K562 (cell line): ENCODE results near the gene TRIO. TPM values are rescaled to one million over a fixed set of nuclear protein-coding genes. Genes with fewer than 3 reads are reported as not detected.

Source experiments
- ATAC-seq: fragments of 200-7000 bp; cut with Tn5 transposase; 3 replicates; pipeline ENCODE4 v1.9.1; 2020; ENCODE audit warnings: moderate library complexity
- BruUV-seq: library from RNA; stranded (reverse); fragments of 400-500 nt; replicated peaks from 2 replicates; lab custom pipeline; 2021; lab: Mats Ljungman, UMichigan
- CTCF ChIA-PET: fragments of 300-600 bp; formaldehyde crosslinking; extraction: SDS; loops from one replicate; lab custom pipeline; 2021; ENCODE audit warnings: low intra/inter-chr PET ratio; lab: Yijun Ruan, JAX
- POLR2A ChIA-PET: fragments of 300-600, 350-650 bp; sonication (Branson Sonifier 250); formaldehyde crosslinking; extraction: SDS; loops from one replicate; lab custom pipeline; 2021; ENCODE audit warnings: antibody characterized with exemption, inconsistent platforms; lab: Yijun Ruan, JAX
- DNase-seq, 4 experiments: peaks; one replicate each; pipeline versions ENCODE4 v3.0.0 to v3.0.0-alpha.2; 2011 to 2018; ENCODE audit warnings: low spot score in 3 of 4, mixed read lengths in 3 of 4; ENCODE audit errors: extremely low read depth in 1 of 4
- FAIRE-seq: peaks from 2 replicates; lab custom pipeline; 2011; peaks lifted over from hg19 to GRCh38; lab: Jason Lieb, UNC
- H2AFZ ChIP-seq: 2 replicates; pipeline ENCODE4 v1.6.0; 2011; ENCODE audit warnings: low read depth, low read length, control low read depth, inconsistent platforms
- H3K27ac ChIP-seq: fragments of 200-600 bp; 3 replicates; pipeline ENCODE4 v1.8.0; 2011; ENCODE audit warnings: low read depth, mild to moderate bottlenecking, control low read depth, inconsistent platforms, low read length, moderate library complexity, mixed read lengths; ENCODE audit errors: extremely low read depth
- H3K27me3 ChIP-seq, 2 experiments: fragments of 300-600 bp in 1 of 2; 2 replicates in 1 of 2; 3 replicates in 1 of 2; pipeline versions ENCODE4 v1.6.0 to v1.8.0; 2011; ENCODE audit warnings: inconsistent platforms in 2 of 2, low read length in 2 of 2, mild to moderate bottlenecking in 1 of 2, mixed read lengths in 1 of 2, moderate library complexity in 1 of 2; ENCODE audit not compliant: control insufficient read depth in 2 of 2, insufficient read depth in 2 of 2
- H3K36me3 ChIP-seq: fragments of 300-600 bp; 3 replicates; pipeline ENCODE4 v1.8.0; 2011; ENCODE audit warnings: mild to moderate bottlenecking, low read length, inconsistent platforms; ENCODE audit not compliant: control insufficient read depth, insufficient read depth
- H3K4me1 ChIP-seq, 2 experiments: fragments of 200-600 bp in 1 of 2; replicated peaks in 1 of 2; 2 replicates in 1 of 2; 3 replicates in 1 of 2; pipeline versions ENCODE4 v1.5.1 to v1.8.0; 2011; ENCODE audit warnings: inconsistent platforms in 2 of 2, low read length in 2 of 2, mild to moderate bottlenecking in 1 of 2, mixed read lengths in 1 of 2, moderate library complexity in 1 of 2; ENCODE audit not compliant: control insufficient read depth in 2 of 2, insufficient read depth in 2 of 2
- H3K4me2 ChIP-seq: 2 replicates; pipeline ENCODE4 v1.6.1; 2011; ENCODE audit warnings: low read length, control low read depth, inconsistent platforms, mixed read lengths; ENCODE audit not compliant: insufficient read depth
- H3K4me3 ChIP-seq: fragments of 200-600 bp; sonication (generic), shearing (Covaris generic); 2 replicates; pipeline ENCODE4 v1.5.1; 2016; ENCODE audit warnings: control low read depth, inconsistent platforms
- H3K79me2 ChIP-seq: fragments of 200-600 bp; 3 replicates; pipeline ENCODE4 v1.8.0; 2011; ENCODE audit warnings: low read length, inconsistent platforms; ENCODE audit not compliant: control insufficient read depth, insufficient read depth
- H3K9ac ChIP-seq, 2 experiments: 2 replicates each; pipeline versions ENCODE4 v1.6.0 to v1.6.1; 2011; ENCODE audit warnings: low read depth in 2 of 2, low read length in 2 of 2, control low read depth in 1 of 2, inconsistent platforms in 1 of 2, mild to moderate bottlenecking in 1 of 2, mixed read lengths in 1 of 2; ENCODE audit not compliant: insufficient read depth in 1 of 2
- H3K9me1 ChIP-seq: one replicate; pipeline ENCODE4 v1.6.0; 2011; ENCODE audit warnings: inconsistent platforms, mild to moderate bottlenecking, low read length, moderate library complexity; ENCODE audit not compliant: control insufficient read depth, insufficient read depth
- H3K9me3 ChIP-seq: replicated peaks from 2 replicates; pipeline ENCODE4 v1.5.1; 2011; ENCODE audit warnings: low read depth, low read length, inconsistent platforms; ENCODE audit not compliant: control insufficient read depth, insufficient read depth
- H4K20me1 ChIP-seq: replicated peaks from 2 replicates; pipeline ENCODE4 v1.6.1; 2011; ENCODE audit warnings: low read length, inconsistent platforms, mixed read lengths; ENCODE audit not compliant: control insufficient read depth, insufficient read depth
- MBD2 ChIP-seq: sonication (generic); IDR thresholded peaks from 2 replicates; pipeline ENCODE4 v1.6.1; 2016; ENCODE audit warnings: low read depth, borderline replicate concordance
- NFXL1 ChIP-seq: fragments of 450-650 bp; formaldehyde crosslinking; IDR thresholded peaks from 2 replicates; pipeline ENCODE4 v1.4.0; 2021; ENCODE audit warnings: mild to moderate bottlenecking
- NR0B1 ChIP-seq: fragments of 450-650 bp; IDR thresholded peaks from one replicate; pipeline ENCODE4 v1.6.1; 2018; ENCODE audit warnings: mild to moderate bottlenecking, moderate library complexity; ENCODE audit not compliant: partially characterized antibody
- PTTG1 ChIP-seq: fragments of 450-650 bp; IDR thresholded peaks from 2 replicates; pipeline ENCODE4 v1.6.1; 2016; ENCODE audit warnings: low read depth, mild to moderate bottlenecking, missing genetic modification characterization, missing compliant biosample characterization
- REST ChIP-seq, 2 experiments: fragments of 450-650 bp; formaldehyde crosslinking in 1 of 2; IDR thresholded peaks; 2 replicates each; pipeline versions ENCODE4 v1.4.0 to v1.6.1; 2014 to 2020; ENCODE audit warnings: mild to moderate bottlenecking in 2 of 2, borderline replicate concordance in 1 of 2, low read depth in 1 of 2
- SMAD3 ChIP-seq: fragments of 450-650 bp; formaldehyde crosslinking; conservative IDR thresholded peaks from 2 replicates; pipeline ENCODE4 v1.4.0; 2020; ENCODE audit warnings: mild to moderate bottlenecking
- STAG1 ChIP-seq: sonication (generic); formaldehyde crosslinking; IDR thresholded peaks from 2 replicates; pipeline ENCODE4 v1.5.0; 2020; ENCODE audit warnings: missing genetic modification reagents, borderline replicate concordance
- THRA ChIP-seq: fragments of 450-650 bp; IDR thresholded peaks from 2 replicates; pipeline ENCODE4 v1.6.1; 2017; ENCODE audit warnings: mild to moderate bottlenecking, moderate library complexity
- ZNF282 ChIP-seq: sonication (generic); formaldehyde crosslinking; IDR thresholded peaks from 2 replicates; pipeline ENCODE4 v1.8.1; 2023; ENCODE audit warnings: missing genetic modification reagents
- ZNF780A ChIP-seq: fragments of 250-450 bp; sonication (Bioruptor Pico); IDR thresholded peaks from 2 replicates; pipeline ENCODE4 v1.5.0; 2021; ENCODE audit warnings: mild to moderate bottlenecking
- ZNF830 ChIP-seq: fragments of 250-450 bp; sonication (Bioruptor Pico); IDR thresholded peaks from 2 replicates; pipeline ENCODE4 v1.5.0; 2021; ENCODE audit warnings: mild to moderate bottlenecking
- WGBS: fragments of 100-300 bp; shearing (Covaris generic); methylation state at CpG from one replicate; pipeline ENCODE4 v1.1.6; 2016; ENCODE audit warnings: low coverage, mixed read lengths; ENCODE audit not compliant: insufficient coverage; ENCODE audit errors: missing lambda C conversion rate; 5-methylcytosine and 5-hydroxymethylcytosine counted together
- in situ Hi-C: fragments of 300-500 bp; cut with MboI; formaldehyde crosslinking; loops from 4 replicates; pipeline ENCODE4 v1.15.0; 2018; ENCODE audit warnings: inconsistent platforms, mixed read lengths
- intact Hi-C: fragments of 100-400 bp; cut with micrococcal nuclease; formaldehyde crosslinking; loops from 2 replicates; pipeline ENCODE4 v1.14.2; 2022
- polyA plus RNA-seq, 8 experiments: library from polyadenylated mRNA; depleted of rRNA in 4 of 8; stranded (reverse) in 5 of 8; unstranded in 3 of 8; fragments of >200 nt; fragmentation: Nextera tagmentation in 2 of 8; fragmentation: Illumina TruSeq in 1 of 8; extraction: Ambion mirVana in 2 of 8; extraction: Trizol in 1 of 8; gene quantifications; 2 replicates each; pipeline versions ENCODE4 v1.2.1 to v1.2.3, GENCODE V29; 2011 to 2014; ENCODE audit warnings: inconsistent platforms in 1 of 8, missing spikeins in 1 of 8
- total RNA-seq, 7 experiments: library from RNA; depleted of rRNA in 6 of 7; stranded (reverse); fragments of >200 nt in 6 of 7; fragmentation: Illumina TruSeq in 2 of 7; extraction: Trizol in 2 of 7; gene quantifications; 2 replicates each; pipeline versions ENCODE4 v1.2.1 to v1.2.3, GENCODE V29; 2011 to 2021; ENCODE audit warnings: low replicate concordance in 1 of 7

TRIO gene
- total and polyA plus RNA-seq, 9 of the 15 experiments (the other 6 are each of a cell fraction or from before 2014, with no cell fraction given): 0.24 to 5.0 (median 1.1) TPM

- peaks cover 4% of the 10 kb centered on the region; the same call in 1 of the 2 replicates for H4K20me1 ChIP-seq
- no TSS peak for BruUV-seq
- no peak overlapping the region for H3K4me3 ChIP-seq
- POLR2A ChIA-PET: no interaction called here
- DNase-seq (no peak), FAIRE-seq (no peak), ATAC-seq (no peak)
- no peaks in the 10 kb centered on the region for H3K36me3 ChIP-seq
- no peaks in the 10 kb centered on the region for H3K9me3 ChIP-seq
- H3K4me1 ChIP-seq: no peaks in the 10 kb centered on the region
- no peak overlapping the region for H3K9ac ChIP-seq
- H3K27ac ChIP-seq: no peak overlapping the region
- no peaks in the 10 kb centered on the region for H3K79me2 ChIP-seq
- CTCF ChIA-PET: no interaction called here
- no peak overlapping the region for H2AFZ ChIP-seq
- no peak overlapping the region for H3K4me2 ChIP-seq
- H3K27me3 ChIP-seq: peaks cover 0 to 9% of the 10 kb centered on the region in 2 experiments; a peak in 2 of 5 replicates
- intact Hi-C loops: no loop called here
- in situ Hi-C loops: no loop called here
- 4% methylated on average over 4 of the region's 4 CpGs for WGBS
- H3K9me1 ChIP-seq: no peaks in the 10 kb centered on the region
- TF ChIP-seq MBD2 (no peak), PTTG1 (tag) (no peak), NFXL1 (CRISPR knock-in tag) (no peak), REST (IDR thresholded peaks at IDR 0.05; ENCODE audit: borderline replicate concordance) (no peak), REST (CRISPR knock-in tag; IDR thresholded peaks at IDR 0.05; ENCODE audit: low read depth) (no peak), NR0B1 (no peak), ZNF830 (CRISPR knock-in tag) (no peak), THRA (no peak), ZNF282 (CRISPR knock-in tag) (no peak), STAG1 (CRISPR knock-in tag) (no peak), ZNF780A (CRISPR knock-in tag) (no peak), SMAD3 (no peak)
Observed at GRCh38 chr5:14193496-14193895, 50.4 kb downstream of the TRIO start.
